HG02970 (cell line): ENCODE data around the gene OR7G3.
A peak's percentile ranks its signal among the peaks of the same experiment; 100 is the strongest.

Experiments
- ATAC-seq: cut with Tn5 transposase; IDR thresholded peaks from one replicate; pipeline ENCODE4 v1.9.1; 2021; ENCODE audit warnings: mild to moderate bottlenecking, moderate library complexity, moderate number of reproducible peaks; ENCODE audit not compliant: unreplicated experiment, low FRiP score

OR7G3 gene

GRCh38 chr19:9126900-9127405 lies at the start of gene OR7G3:
TSS of gene OR7G3 (minus strand) at chr19:9126950. CDS start at chr19:9126950, 0 bp downstream.
- ATAC-seq: no peak

GRCh38 chr19:9175326-9175725 lies 48.6 kb upstream of the OR7G3 start:
- ATAC-seq: no peak

GRCh38 chr19:9171393-9171991 lies 44.7 kb upstream of the OR7G3 start:
- no peak for ATAC-seq

GRCh38 chr19:9166846-9167245 lies 40.1 kb upstream of the OR7G3 start:
- ATAC-seq: no peak

GRCh38 chr19:9165261-9165660 lies 38.5 kb upstream of the OR7G3 start:
- no peak for ATAC-seq

- no peak for ATAC-seq
Observed at GRCh38 chr19:9161427-9161826, 34.7 kb upstream of the OR7G3 start.

GRCh38 chr19:9159891-9160290 lies 33.1 kb upstream of the OR7G3 start:
- ATAC-seq: no peak

GRCh38 chr19:9156304-9156703 lies 29.6 kb upstream of the OR7G3 start:
- ATAC-seq: no peak

GRCh38 chr19:9155591-9155990 lies 28.8 kb upstream of the OR7G3 start:
- no peak for ATAC-seq

- ATAC-seq: no peak
Observed at GRCh38 chr19:9151367-9151766, 24.6 kb upstream of the OR7G3 start.

- no peak for ATAC-seq
Observed at GRCh38 chr19:9150650-9151049, 23.9 kb upstream of the OR7G3 start.

- ATAC-seq: no peak
Observed at GRCh38 chr19:9149997-9150396, 23.2 kb upstream of the OR7G3 start.

- no peak for ATAC-seq
Observed at GRCh38 chr19:9148697-9149096, 21.9 kb upstream of the OR7G3 start.

GRCh38 chr19:9146882-9147281 lies 20.1 kb upstream of the OR7G3 start:
- no peak for ATAC-seq

- ATAC-seq: no peak
Observed at GRCh38 chr19:9144920-9145319, 18.2 kb upstream of the OR7G3 start.

GRCh38 chr19:9140159-9140874 lies 13.6 kb upstream of the OR7G3 start, which contains the start of gene ZNF317:
TSS of gene ZNF317 (plus strand) at chr19:9140397. CDS start at chr19:9156017, 15,620 bp downstream.
- ATAC-seq: peak; percentile 91

GRCh38 chr19:9139609-9140158 lies 12.9 kb upstream of the OR7G3 start:
- peak; percentile 5 for ATAC-seq

GRCh38 chr19:9132422-9132821 lies 5.7 kb upstream of the OR7G3 start:
- no peak for ATAC-seq

- no peak for ATAC-seq
Observed at GRCh38 chr19:9130965-9131364, 4.2 kb upstream of the OR7G3 start.

- no peak for ATAC-seq
Observed at GRCh38 chr19:9128171-9128570, 1.4 kb upstream of the OR7G3 start.

GRCh38 chr19:9116547-9116946 lies 10.2 kb downstream of the OR7G3 start:
- no peak for ATAC-seq
